Measurements from ENCODE around the gene ZSWIM6. TPM values are rescaled to one million over a fixed set of nuclear protein-coding genes. Genes with fewer than 3 reads are reported as not detected.

The ZSWIM6 gene
- total RNA-seq, 4 donors from 2014 or later: 13.3 to 19.4 (median 16.0) TPM

GRCh38 chr5:61301341-61302199 lies 30.5 kb upstream of the ZSWIM6 start:
- no peaks in the 10 kb centered on the region for H3K36me3 ChIP-seq
- no peaks in the 10 kb centered on the region for H3K27me3 ChIP-seq
- H3K27ac ChIP-seq: peak overlapping the region in 2 of 4 donors; percentile 6 to 33
- H3K4me1 ChIP-seq: peaks cover 0 to 13% (median 0%) of the 10 kb centered on the region in 4 donors
- H3K9me3 ChIP-seq: no peaks in the 10 kb centered on the region
- H3K4me3 ChIP-seq: no peak overlapping the region
- peak in 2 of 3 donors; percentile 62 to 82 for DNase-seq
- TF ChIP-seq CTCF (IDR thresholded peaks at IDR 0.05) (no peak), POLR2A (IDR thresholded peaks at IDR 0.05) (no peak)

GRCh38 chr5:61302200-61302563 lies 29.9 kb upstream of the ZSWIM6 start:
- Histone ChIP-seq H3K36me3 (no peaks in the 10 kb centered on the region), H3K4me1 (peaks cover 0 to 13% (median 0%) of the 10 kb centered on the region in 4 donors), H3K4me3 (no peak overlapping the region), H3K27me3 (no peaks in the 10 kb centered on the region), H3K27ac (peak overlapping the region in 2 of 4 donors; percentile 6 to 33), H3K9me3 (no peaks in the 10 kb centered on the region)
- DNase-seq: no peak
- TF ChIP-seq CTCF (IDR thresholded peaks at IDR 0.05) (no peak), POLR2A (IDR thresholded peaks at IDR 0.05) (no peak)

GRCh38 chr5:61303346-61303745 lies 28.7 kb upstream of the ZSWIM6 start:
- TF ChIP-seq CTCF (IDR thresholded peaks at IDR 0.05) (no peak), POLR2A (IDR thresholded peaks at IDR 0.05) (no peak)
- DNase-seq: no peak
- no peak overlapping the region for H3K4me3 ChIP-seq
- no peaks in the 10 kb centered on the region for H3K27me3 ChIP-seq
- H3K9me3 ChIP-seq: no peaks in the 10 kb centered on the region
- peaks cover 0 to 13% (median 0%) of the 10 kb centered on the region in 4 donors for H3K4me1 ChIP-seq
- H3K27ac ChIP-seq: no peak overlapping the region
- H3K36me3 ChIP-seq: no peaks in the 10 kb centered on the region

- TF ChIP-seq CTCF (IDR thresholded peaks at IDR 0.05) (no peak), POLR2A (IDR thresholded peaks at IDR 0.05) (no peak)
- Histone ChIP-seq H3K27ac (peak overlapping the region in 1 of 4 donors; percentile 56), H3K36me3 (no peaks in the 10 kb centered on the region), H3K9me3 (no peaks in the 10 kb centered on the region), H3K4me3 (no peak overlapping the region), H3K4me1 (peaks cover 0 to 13% (median 0%) of the 10 kb centered on the region in 4 donors), H3K27me3 (no peaks in the 10 kb centered on the region)
- DNase-seq: peak in 2 of 3 donors; percentile 79 to 80
These were observed 27.3 kb upstream of the ZSWIM6 start for GRCh38 chr5:61304590-61305381.

- no peak overlapping the region for H3K27ac ChIP-seq
- no peaks in the 10 kb centered on the region for H3K27me3 ChIP-seq
- TF ChIP-seq CTCF (IDR thresholded peaks at IDR 0.05) (no peak), POLR2A (IDR thresholded peaks at IDR 0.05) (no peak)
- H3K9me3 ChIP-seq: no peaks in the 10 kb centered on the region
- H3K4me3 ChIP-seq: no peak overlapping the region
- H3K4me1 ChIP-seq: peaks cover 0 to 9% (median 0%) of the 10 kb centered on the region in 4 donors
- DNase-seq: no peak
- no peaks in the 10 kb centered on the region for H3K36me3 ChIP-seq
These were observed 25.4 kb upstream of the ZSWIM6 start for GRCh38 chr5:61306531-61307131.

All from Peyer's patch (tissue), 4 donors.